Neural progenitor cell (in vitro differentiated cells): ENCODE data around the gene ARFRP1. TPM values are rescaled to one million over a fixed set of nuclear protein-coding genes. Genes with fewer than 3 reads are reported as not detected.

Experiments used
- DNase-seq: peaks from one replicate; pipeline ENCODE4 v3.0.0-alpha.2; 2016; ENCODE audit warnings: low spot score
- H2AFZ ChIP-seq: fragments of 200-600 bp; sonication (generic); replicated peaks from 2 replicates; pipeline ENCODE4 v1.6.1; 2016; ENCODE audit warnings: antibody characterized with exemption
- H3F3A ChIP-seq: fragments of 200-600 bp; sonication (generic); 2 replicates; pipeline ENCODE4 v1.6.1; 2016; ENCODE audit warnings: antibody characterized with exemption, low read depth
- H3K27ac ChIP-seq: fragments of 200-600 bp; sonication (generic); 2 replicates; pipeline ENCODE4 v1.5.1; 2016; ENCODE audit warnings: mild to moderate bottlenecking
- H3K27me3 ChIP-seq: fragments of 200-600 bp; sonication (generic); 2 replicates; pipeline ENCODE4 v1.6.1; 2016; ENCODE audit warnings: mild to moderate bottlenecking, moderate library complexity
- H3K36me3 ChIP-seq: fragments of 200-600 bp; sonication (generic); 2 replicates; pipeline ENCODE4 v1.5.1; 2016
- H3K4me1 ChIP-seq: fragments of 200-600 bp; sonication (generic); 2 replicates; pipeline ENCODE4 v1.6.1; 2016; ENCODE audit warnings: mixed run types
- H3K4me2 ChIP-seq: fragments of 200-600 bp; sonication (generic); 2 replicates; pipeline ENCODE4 v1.6.1; 2016
- H3K4me3 ChIP-seq: fragments of 200-600 bp; sonication (generic); 2 replicates; pipeline ENCODE4 v1.5.1; 2016
- H3K79me2 ChIP-seq: fragments of 200-600 bp; sonication (generic); 2 replicates; pipeline ENCODE4 v1.6.1; 2016; ENCODE audit warnings: low read depth
- H3K9ac ChIP-seq: fragments of 200-600 bp; sonication (generic); 2 replicates; pipeline ENCODE4 v1.6.1; 2016
- H3K9me3 ChIP-seq: fragments of 200-600 bp; sonication (generic); 2 replicates; pipeline ENCODE4 v1.5.1; 2016; ENCODE audit warnings: low read depth
- H4K20me1 ChIP-seq: fragments of 200-600 bp; sonication (generic); 2 replicates; pipeline ENCODE4 v1.6.1; 2016; ENCODE audit warnings: low read depth
- H3K27ac Mint-ChIP-seq: 3 replicates; pipeline ENCODE4 v1.8.0; 2021; ENCODE audit warnings: mixed read lengths
- H3K27me3 Mint-ChIP-seq: 2 replicates; pipeline ENCODE4 v1.8.0; 2022; ENCODE audit warnings: low read depth, mild to moderate bottlenecking, inconsistent platforms, moderate library complexity, mixed read lengths; ENCODE audit not compliant: insufficient read depth
- H3K36me3 Mint-ChIP-seq: 3 replicates; pipeline ENCODE4 v1.8.0; 2021; ENCODE audit warnings: mixed read lengths
- H3K4me1 Mint-ChIP-seq: 3 replicates; pipeline ENCODE4 v1.8.0; 2021; ENCODE audit warnings: mixed read lengths
- H3K4me3 Mint-ChIP-seq: 3 replicates; pipeline ENCODE4 v1.8.0; 2021; ENCODE audit warnings: mild to moderate bottlenecking, moderate library complexity, mixed read lengths
- H3K9me3 Mint-ChIP-seq: 3 replicates; pipeline ENCODE4 v1.8.0; 2020; ENCODE audit warnings: mixed read lengths
- CTCF ChIP-seq: fragments of 200-600 bp; sonication (generic); IDR thresholded peaks from 2 replicates; pipeline ENCODE4 v1.5.1; 2017; ENCODE audit warnings: antibody characterized with exemption, mild to moderate bottlenecking
- EZH2 ChIP-seq: fragments of 200-600 bp; sonication (generic); IDR thresholded peaks from 2 replicates; pipeline ENCODE4 v1.6.1; 2017; ENCODE audit warnings: antibody characterized with exemption, mild to moderate bottlenecking, moderate library complexity
- EZH2phosphoT487 ChIP-seq: fragments of 200-600 bp; sonication (generic); IDR thresholded peaks from 2 replicates; pipeline ENCODE4 v1.6.1; 2017; ENCODE audit warnings: antibody characterized with exemption
- total RNA-seq: library from RNA; depleted of rRNA; stranded (reverse); fragments of >200 nt; gene quantifications from 2 replicates; pipeline ENCODE4 v1.2.3, GENCODE V29; 2015; ENCODE audit warnings: low replicate concordance

Gene ARFRP1
- total RNA-seq, 1 donor from 2014 or later, result 18.3 TPM

DNA sequence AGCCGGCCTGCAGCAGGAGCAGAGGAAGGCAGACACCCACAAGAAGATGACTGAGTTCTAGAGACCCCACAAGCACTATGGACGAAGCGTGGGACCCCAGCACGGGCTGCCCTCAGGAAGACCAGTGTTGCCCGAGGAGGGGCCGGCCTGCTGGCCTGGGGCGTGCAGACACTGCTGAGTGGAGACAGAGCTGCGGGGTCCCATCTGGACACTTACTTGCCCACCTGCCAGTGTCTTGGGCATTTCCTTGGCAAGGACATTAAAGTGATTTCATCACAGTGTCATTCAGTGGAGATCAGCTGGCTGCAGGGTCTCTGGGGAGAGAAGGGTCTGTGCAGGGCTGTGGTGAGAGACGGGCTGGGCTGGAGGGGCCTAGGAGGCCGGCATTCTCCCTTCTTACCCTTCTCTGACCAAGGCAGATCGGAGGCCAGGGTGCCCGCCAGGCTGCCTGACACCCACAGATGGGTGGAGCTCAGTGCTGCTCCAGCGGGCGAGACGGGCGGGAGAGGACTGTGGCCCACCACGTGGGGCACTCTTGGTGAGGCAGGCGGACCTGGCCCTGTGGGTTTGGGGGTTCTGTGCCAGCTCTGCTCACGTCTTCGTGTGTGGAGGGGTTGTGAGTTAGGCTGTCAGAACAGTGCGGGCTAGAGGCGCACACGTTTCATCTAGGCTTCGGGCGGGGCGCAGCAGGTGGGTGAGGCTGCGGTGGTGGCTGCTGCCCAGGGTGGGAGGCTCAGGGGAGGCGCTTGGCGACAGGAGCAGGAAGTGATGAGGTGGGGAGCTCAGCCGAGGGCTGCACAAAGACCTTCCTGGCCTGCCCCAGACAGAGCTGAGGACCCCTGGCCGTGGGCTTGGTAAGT is 28.3 kb upstream of the ARFRP1 start, which contains the start of gene LIME1:
TSS of gene LIME1 (plus strand) at position 806 of the 860 bp plus-strand sequence. CDS start 886 bp downstream, outside the sequence.
- H3K27ac Mint-ChIP-seq, result no peak within 1 kb of the TSS
- peak within 1 kb of the TSS; percentile 77 for H3K4me2 ChIP-seq
- H3K79me2 ChIP-seq, result peaks cover under 1% of the 10 kb centered on the region
- H3K36me3 ChIP-seq, result no peaks in the 10 kb centered on the region
- H3K9ac ChIP-seq, result no peak within 1 kb of the TSS
- H3K27me3 ChIP-seq, result peaks cover 24% of the 10 kb centered on the region
- no peak for DNase-seq
- H3K27ac ChIP-seq, result no peak within 1 kb of the TSS
- H3K4me3 Mint-ChIP-seq, result peak within 1 kb of the TSS; percentile 43
- no peaks in the 10 kb centered on the region for H3K9me3 ChIP-seq
- peaks cover 26% of the 10 kb centered on the region for H3K4me1 ChIP-seq
- H3K4me1 Mint-ChIP-seq, result no peaks in the 10 kb centered on the region
- H3K27me3 Mint-ChIP-seq, result peaks cover 2% of the 10 kb centered on the region
- no peaks in the 10 kb centered on the region for H3K36me3 Mint-ChIP-seq
- H2AFZ ChIP-seq, result no peak within 1 kb of the TSS
- H3K4me3 ChIP-seq, result peak within 1 kb of the TSS; percentile 55
- no peaks in the 10 kb centered on the region for H3K9me3 Mint-ChIP-seq
- TF ChIP-seq EZH2, result no peak
- TF ChIP-seq EZH2phosphoT487, result no peak
- no peak for TF ChIP-seq CTCF
- peaks cover 43% of the 10 kb centered on the region for H4K20me1 ChIP-seq
- H3F3A ChIP-seq, result peaks cover 42% of the 10 kb centered on the region

DNA sequence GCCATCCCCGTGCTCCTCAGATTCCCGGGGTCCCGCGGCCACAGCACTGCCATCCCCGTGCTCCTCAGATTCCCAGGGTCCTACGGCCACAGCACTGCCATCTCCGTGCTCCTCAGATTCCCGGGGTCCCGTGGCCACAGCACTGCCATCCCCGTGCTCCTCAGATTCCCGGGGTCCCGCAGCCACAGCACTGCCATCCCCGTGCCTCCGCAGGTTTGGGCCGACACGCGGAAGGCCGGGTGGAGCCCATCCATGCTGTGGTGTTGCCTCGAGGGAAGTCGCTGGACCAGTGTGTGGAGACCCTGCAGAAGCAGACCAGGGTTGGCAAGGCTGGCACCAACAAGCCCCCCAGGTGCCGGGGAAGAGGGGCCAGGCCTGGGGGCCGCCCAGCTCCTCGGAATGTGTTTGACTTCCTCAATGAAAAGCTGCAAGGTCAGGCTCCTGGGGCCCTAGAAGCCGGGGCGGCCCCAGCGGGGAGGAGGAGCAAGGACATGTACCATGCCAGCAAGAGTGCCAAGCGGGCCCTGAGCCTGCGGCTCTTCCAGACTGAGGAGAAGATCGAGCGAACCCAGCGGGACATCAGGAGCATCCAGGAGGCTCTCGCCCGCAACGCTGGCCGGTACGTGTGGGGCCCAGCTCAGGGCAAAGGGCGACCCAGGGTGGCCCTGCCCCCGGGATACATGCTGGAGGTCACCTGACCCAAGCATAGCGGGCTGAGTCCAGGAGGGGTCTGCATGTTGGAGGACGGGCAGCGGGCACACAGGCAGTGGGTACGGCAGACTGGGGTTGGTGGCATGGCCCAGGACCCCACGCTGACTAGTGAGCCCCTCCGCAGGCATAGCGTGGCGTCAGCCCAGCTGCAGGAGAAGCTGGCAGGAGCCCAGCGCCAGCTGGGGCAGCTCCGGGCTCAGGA is 27.4 kb upstream of the ARFRP1 start:
- Mint-ChIP-seq H3K36me3 (peaks cover 1% of the 10 kb centered on the region), H3K4me1 (no peaks in the 10 kb centered on the region), H3K27ac (no peak overlapping the region), H3K4me3 (no peak overlapping the region), H3K9me3 (no peaks in the 10 kb centered on the region), H3K27me3 (peaks cover 2% of the 10 kb centered on the region)
- Histone ChIP-seq H3K27ac (no peak overlapping the region), H2AFZ (no peak overlapping the region), H3K27me3 (peaks cover 24% of the 10 kb centered on the region), H4K20me1 (peaks cover 38% of the 10 kb centered on the region), H3K79me2 (no peaks in the 10 kb centered on the region), H3K9ac (no peak overlapping the region), H3K4me1 (peaks cover 26% of the 10 kb centered on the region), H3F3A (peaks cover 33% of the 10 kb centered on the region), H3K9me3 (no peaks in the 10 kb centered on the region), H3K4me3 (no peak overlapping the region), H3K4me2 (no peak overlapping the region), H3K36me3 (no peaks in the 10 kb centered on the region)
- no peak for DNase-seq
- no peak for TF ChIP-seq EZH2
- no peak for TF ChIP-seq CTCF
- no peak for TF ChIP-seq EZH2phosphoT487

DNA sequence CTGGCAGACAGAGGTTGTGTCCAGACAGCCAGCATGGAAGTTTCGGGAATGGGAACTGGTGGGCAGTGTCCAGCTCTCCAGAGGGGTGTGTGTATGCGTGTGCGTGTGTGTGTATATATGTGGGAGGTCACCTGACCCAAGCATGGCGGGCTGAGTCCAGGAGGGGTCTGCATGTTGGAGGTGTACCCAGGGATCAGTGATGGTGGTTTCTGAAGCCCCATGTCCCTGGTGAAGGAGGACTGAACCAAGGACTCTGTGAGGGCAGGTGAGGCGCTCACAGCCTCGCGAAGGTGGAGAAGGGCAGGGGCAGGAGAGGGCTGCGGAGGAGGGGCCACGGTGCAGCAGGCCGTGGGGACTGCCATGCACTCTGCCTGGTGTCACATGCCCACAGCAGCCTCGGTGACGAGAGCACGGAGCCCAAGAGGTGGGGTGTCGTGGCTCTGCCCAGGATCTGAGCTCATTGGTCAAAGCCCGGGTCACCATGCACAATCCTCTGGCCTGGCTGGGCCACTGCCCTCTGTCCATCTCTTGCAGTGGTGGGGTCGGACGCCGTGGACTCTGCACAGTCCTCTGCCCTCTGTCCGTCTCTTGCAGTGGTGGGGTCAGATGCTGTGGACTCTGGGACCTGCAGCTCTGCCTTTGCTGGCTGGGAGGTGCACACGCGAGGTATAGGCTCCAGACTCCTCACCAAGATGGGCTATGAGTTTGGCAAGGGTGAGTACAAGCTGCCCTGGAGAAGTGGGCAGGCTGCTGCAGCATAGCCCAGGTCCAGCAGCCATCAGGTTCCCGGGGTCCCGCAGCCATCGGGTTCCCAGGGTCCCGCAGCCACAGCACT is 26.6 kb upstream of the ARFRP1 start:
- no peaks in the 10 kb centered on the region for H3K4me1 Mint-ChIP-seq
- H3K36me3 Mint-ChIP-seq, result peaks cover 5% of the 10 kb centered on the region
- peaks cover 2% of the 10 kb centered on the region for H3K27me3 Mint-ChIP-seq
- TF ChIP-seq CTCF (no peak), EZH2 (no peak), EZH2phosphoT487 (no peak)
- Histone ChIP-seq H3K36me3 (no peaks in the 10 kb centered on the region), H3F3A (peaks cover 31% of the 10 kb centered on the region), H3K4me2 (no peak overlapping the region), H3K27me3 (peaks cover 24% of the 10 kb centered on the region), H3K27ac (no peak overlapping the region), H3K9ac (no peak overlapping the region), H2AFZ (no peak overlapping the region), H3K4me1 (peaks cover 26% of the 10 kb centered on the region), H3K79me2 (no peaks in the 10 kb centered on the region), H3K4me3 (no peak overlapping the region), H4K20me1 (peaks cover 38% of the 10 kb centered on the region), H3K9me3 (no peaks in the 10 kb centered on the region)
- no peak for DNase-seq
- H3K9me3 Mint-ChIP-seq, result no peaks in the 10 kb centered on the region
- no peak overlapping the region for H3K4me3 Mint-ChIP-seq
- no peak overlapping the region for H3K27ac Mint-ChIP-seq
